Thyroid gland (tissue), 4 donors: Measurements from ENCODE around the gene JUP. TPM values are rescaled to one million over a fixed set of nuclear protein-coding genes. Genes with fewer than 3 reads are reported as not detected.
A peak's percentile ranks its signal among the peaks of the same experiment; 100 is the strongest.

Experiments
- DNase-seq, 2 donors: peaks; one replicate each; pipeline ENCODE4 v3.0.0-alpha.2; 2019
- H3K27ac ChIP-seq, 3 donors: fragments of 200-600 bp; sonication (generic); 1 replicate in 2 of 3; 2 replicates in 1 of 3; pipeline ENCODE4 v1.5.1; 2016 to 2019; ENCODE audit warnings: mild to moderate bottlenecking in 1 of 3, moderate library complexity in 1 of 3
- H3K27me3 ChIP-seq: fragments of 200-600 bp; sonication (generic); one replicate; pipeline ENCODE4 v1.5.1; 2019
- H3K36me3 ChIP-seq, 2 donors: fragments of 200-600 bp; sonication (generic); one replicate each; pipeline ENCODE4 v1.5.1; 2016 to 2019
- H3K4me1 ChIP-seq, 2 donors: fragments of 200-600 bp; sonication (generic); one replicate each; pipeline ENCODE4 v1.5.1; 2017 to 2019
- H3K4me3 ChIP-seq, 3 donors: fragments of 200-600 bp; sonication (generic); replicated peaks in 1 of 3; 1 replicate in 2 of 3; 2 replicates in 1 of 3; pipeline ENCODE4 v1.5.1; 2016; ENCODE audit warnings: mild to moderate bottlenecking in 1 of 3
- H3K9me3 ChIP-seq: fragments of 200-600 bp; sonication (generic); one replicate; pipeline ENCODE4 v1.5.1; 2017
- POLR2A ChIP-seq, 2 donors: fragments of 450-650 bp; IDR thresholded peaks; one replicate each; pipeline ENCODE4 v1.6.1; 2017; ENCODE audit warnings: antibody characterized with exemption in 2 of 2, mild to moderate bottlenecking in 2 of 2, moderate library complexity in 1 of 2
- WGBS, 2 donors: methylation state at CpG; one replicate each; pipeline ENCODE4 v1.1.5; 2017; 5-methylcytosine and 5-hydroxymethylcytosine counted together
- intact Hi-C: fragments of 100-400 bp; cut with DNase I; formaldehyde crosslinking; loops from one replicate; pipeline ENCODE4 v1.15.1; 2023
- total RNA-seq, 4 donors: library from RNA; depleted of rRNA; stranded (reverse); fragments of >200 nt; gene quantifications; one replicate each; pipeline ENCODE4 v1.2.3, GENCODE V29; 2016
- TF ChIP-seq, protein P1 (sequence below), 6 experiments: fragments of 200-600 bp in 3 of 6; fragments of 450-650 bp in 3 of 6; sonication (generic) in 3 of 6; IDR thresholded peaks; one replicate each; pipeline ENCODE4 v1.5.1; 2016 to 2019; ENCODE audit warnings: antibody characterized with exemption in 6 of 6, mild to moderate bottlenecking in 2 of 6, inconsistent platforms in 1 of 6, moderate library complexity in 1 of 6

The JUP gene
- total RNA-seq, 4 donors from 2014 or later: 127 to 356 (median 250) TPM

DNA sequence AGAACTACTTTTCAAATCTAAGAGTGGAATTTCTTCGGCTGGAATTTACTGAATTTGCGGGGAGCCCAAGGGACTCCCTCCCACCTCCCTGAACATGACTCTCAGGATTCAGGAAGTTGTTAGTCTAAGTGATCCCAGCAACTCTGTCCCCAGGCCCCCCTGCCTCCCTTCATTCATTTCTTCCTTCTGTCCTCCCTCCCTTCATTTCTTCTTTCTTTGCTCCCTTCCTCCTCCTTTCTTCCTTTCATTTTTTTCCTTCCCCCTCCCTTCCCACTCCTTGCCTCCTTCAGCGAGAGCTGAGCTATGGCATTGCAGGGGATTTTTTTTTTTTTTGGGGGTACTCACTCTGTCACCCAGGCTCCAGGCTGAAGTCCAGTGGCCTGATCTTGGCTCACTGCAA is 10.9 kb upstream of the JUP start:
- no peak for DNase-seq
- intact Hi-C loops: no loop called here
- peaks cover 32 to 44% of the 10 kb centered on the region in 2 donors for H3K4me1 ChIP-seq
- H3K27me3 ChIP-seq: no peaks in the 10 kb centered on the region
- WGBS, 2 donors: 77 to 80% methylated on average over 3 of the region's 3 CpGs
- no peaks in the 10 kb centered on the region for H3K9me3 ChIP-seq
- H3K36me3 ChIP-seq: no peaks in the 10 kb centered on the region
- no peak overlapping the region for H3K27ac ChIP-seq
- TF ChIP-seq, protein P1, sequence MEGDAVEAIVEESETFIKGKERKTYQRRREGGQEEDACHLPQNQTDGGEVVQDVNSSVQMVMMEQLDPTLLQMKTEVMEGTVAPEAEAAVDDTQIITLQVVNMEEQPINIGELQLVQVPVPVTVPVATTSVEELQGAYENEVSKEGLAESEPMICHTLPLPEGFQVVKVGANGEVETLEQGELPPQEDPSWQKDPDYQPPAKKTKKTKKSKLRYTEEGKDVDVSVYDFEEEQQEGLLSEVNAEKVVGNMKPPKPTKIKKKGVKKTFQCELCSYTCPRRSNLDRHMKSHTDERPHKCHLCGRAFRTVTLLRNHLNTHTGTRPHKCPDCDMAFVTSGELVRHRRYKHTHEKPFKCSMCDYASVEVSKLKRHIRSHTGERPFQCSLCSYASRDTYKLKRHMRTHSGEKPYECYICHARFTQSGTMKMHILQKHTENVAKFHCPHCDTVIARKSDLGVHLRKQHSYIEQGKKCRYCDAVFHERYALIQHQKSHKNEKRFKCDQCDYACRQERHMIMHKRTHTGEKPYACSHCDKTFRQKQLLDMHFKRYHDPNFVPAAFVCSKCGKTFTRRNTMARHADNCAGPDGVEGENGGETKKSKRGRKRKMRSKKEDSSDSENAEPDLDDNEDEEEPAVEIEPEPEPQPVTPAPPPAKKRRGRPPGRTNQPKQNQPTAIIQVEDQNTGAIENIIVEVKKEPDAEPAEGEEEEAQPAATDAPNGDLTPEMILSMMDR (IDR thresholded peaks at IDR 0.05): no peak
- no peak for TF ChIP-seq POLR2A (IDR thresholded peaks at IDR 0.05)
- H3K4me3 ChIP-seq: no peak overlapping the region

DNA sequence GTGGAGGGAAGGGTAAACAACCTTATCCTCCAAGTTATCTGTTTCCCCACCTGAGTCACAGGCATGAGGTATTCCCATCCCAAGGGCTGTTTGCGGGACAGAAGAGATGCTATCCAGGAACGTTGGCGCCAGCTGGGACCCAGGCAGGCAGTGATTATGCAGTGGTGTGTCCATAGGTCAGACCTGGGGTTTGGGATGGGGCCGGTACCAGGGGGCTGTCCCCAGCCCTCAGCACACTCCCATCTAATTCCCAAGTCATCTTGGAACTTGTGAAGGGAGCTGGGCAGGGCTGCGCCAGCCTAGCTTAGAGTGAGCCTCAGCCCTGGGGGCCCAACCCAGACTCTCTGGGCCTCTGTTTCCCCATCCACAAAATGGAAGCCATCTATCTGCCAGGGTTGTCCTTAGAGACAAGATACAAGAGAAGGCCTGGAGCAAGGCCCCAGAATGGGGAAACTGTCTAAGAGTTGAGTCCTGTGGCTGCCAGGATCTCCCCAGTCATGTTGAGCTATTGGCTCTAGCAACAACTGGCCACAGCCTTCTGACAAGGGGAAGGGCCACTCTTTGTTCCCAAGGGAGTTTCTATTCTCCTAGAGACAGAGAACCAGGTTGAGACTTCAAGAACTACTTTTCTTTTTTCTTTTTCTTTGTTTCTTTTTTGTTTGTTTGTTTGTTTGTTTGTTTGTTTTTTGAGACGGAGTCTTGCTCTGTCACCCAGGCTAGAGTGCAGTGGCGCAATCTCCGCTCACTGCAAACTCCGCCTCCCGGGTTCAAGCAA is 9.8 kb upstream of the JUP start:
- H3K4me3 ChIP-seq: no peak overlapping the region
- no peak for TF ChIP-seq POLR2A (IDR thresholded peaks at IDR 0.05)
- TF ChIP-seq, protein P1 (IDR thresholded peaks at IDR 0.05): no peak
- H3K27ac ChIP-seq: no peak overlapping the region
- WGBS, 2 donors: 91 to 94% methylated on average over 9 to 10 of the region's 10 CpGs
- intact Hi-C loops: no loop called here
- no peaks in the 10 kb centered on the region for H3K9me3 ChIP-seq
- H3K36me3 ChIP-seq: no peaks in the 10 kb centered on the region
- DNase-seq: no peak
- no peaks in the 10 kb centered on the region for H3K27me3 ChIP-seq
- H3K4me1 ChIP-seq: peaks cover 39 to 48% of the 10 kb centered on the region in 2 donors

DNA sequence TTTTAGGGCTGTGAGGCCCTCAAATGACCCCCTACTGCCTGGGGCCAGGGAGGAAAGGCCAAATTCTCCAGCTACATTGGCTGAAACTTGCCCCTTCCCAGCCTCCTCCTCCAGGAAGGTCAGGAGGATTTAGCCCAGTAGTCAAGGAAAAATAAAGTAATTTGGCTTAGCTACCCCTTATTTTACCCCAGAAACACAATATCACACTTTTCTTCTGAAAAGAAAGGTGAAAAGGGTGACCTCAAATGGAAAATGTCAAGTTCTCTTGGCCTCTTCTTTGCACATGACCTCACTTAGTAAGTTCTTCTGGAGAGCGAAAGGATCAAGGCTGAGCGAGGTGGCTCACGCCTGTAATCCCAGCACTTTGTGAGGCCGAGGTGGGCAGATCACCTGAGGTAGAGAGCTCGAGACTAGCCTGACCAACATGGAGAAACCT is 8.0 kb upstream of the JUP start:
- no peak for TF ChIP-seq POLR2A (IDR thresholded peaks at IDR 0.05)
- TF ChIP-seq, protein P1 (IDR thresholded peaks at IDR 0.05): no peak
- Histone ChIP-seq H3K27me3 (no peaks in the 10 kb centered on the region), H3K36me3 (no peaks in the 10 kb centered on the region), H3K4me1 (peaks cover 28 to 35% of the 10 kb centered on the region in 2 donors), H3K9me3 (no peaks in the 10 kb centered on the region), H3K27ac (peak overlapping the region in 1 of 3 donors; percentile 91), H3K4me3 (no peak overlapping the region)
- intact Hi-C loops: no loop called here
- WGBS, 2 donors: 95 to 100% methylated on average over 5 of the region's 5 CpGs
- DNase-seq: no peak

DNA sequence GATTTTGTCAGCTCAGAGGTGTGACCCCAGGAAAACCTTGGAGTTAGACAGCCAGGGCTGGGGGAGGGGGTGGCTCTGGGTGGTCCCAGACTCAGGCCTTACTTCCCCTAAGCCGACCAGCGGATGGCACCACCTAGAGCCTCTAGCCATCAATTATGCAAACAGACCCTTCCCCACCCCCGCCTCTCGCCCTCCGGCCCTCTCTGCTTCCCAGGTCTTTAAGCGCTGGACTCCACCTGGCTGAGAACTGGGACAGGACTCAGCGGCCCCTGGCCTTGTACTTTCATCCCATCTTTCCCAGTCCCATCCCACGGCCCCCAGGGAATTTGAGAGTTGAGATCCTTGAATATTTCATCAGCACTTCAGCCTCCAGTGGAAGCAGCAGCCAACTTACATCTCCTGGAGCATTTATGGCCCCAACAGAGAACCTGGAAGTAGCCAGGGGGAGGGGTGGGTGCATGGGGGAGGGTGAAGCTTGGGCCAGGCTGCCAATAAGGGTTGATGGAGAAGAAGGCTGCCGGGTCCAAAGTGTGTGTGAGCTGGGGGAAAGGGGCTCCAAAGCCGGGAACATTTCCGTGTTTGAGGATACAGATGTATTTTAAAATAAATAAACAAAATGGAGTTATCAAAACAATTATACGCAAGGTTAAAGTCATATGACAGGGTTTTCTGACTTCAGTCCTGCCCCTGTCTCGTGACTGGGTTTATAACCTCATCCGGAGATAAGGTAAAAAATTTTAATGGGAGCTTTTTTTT is 7.5 kb upstream of the JUP start:
- no peak for TF ChIP-seq POLR2A (IDR thresholded peaks at IDR 0.05)
- TF ChIP-seq, protein P1 (IDR thresholded peaks at IDR 0.05): no peak
- peaks cover 33 to 41% of the 10 kb centered on the region in 2 donors for H3K4me1 ChIP-seq
- DNase-seq: peak in 1 of 2 donors; percentile 31
- H3K36me3 ChIP-seq: no peaks in the 10 kb centered on the region
- peak overlapping the region; percentile 75 to 91 (median 91) for H3K27ac ChIP-seq
- no peaks in the 10 kb centered on the region for H3K27me3 ChIP-seq
- intact Hi-C loops: no loop called here
- no peaks in the 10 kb centered on the region for H3K9me3 ChIP-seq
- no peak overlapping the region for H3K4me3 ChIP-seq
- 75 to 76% methylated on average over 14 of the region's 14 CpGs for whole genome bisulfite sequencing, 2 donors
